Stomach (tissue), 4 donors: ENCODE measurements around the gene CACNA2D4.

Experiments used
- EP300 ChIP-seq: sonication (generic); formaldehyde crosslinking; IDR thresholded peaks from one replicate; pipeline ENCODE4 v1.6.1; 2017; ENCODE audit warnings: antibody characterized with exemption
- POLR2AphosphoS5 ChIP-seq, 3 donors: sonication (generic); formaldehyde crosslinking; IDR thresholded peaks; one replicate each; pipeline ENCODE4 v1.6.1; 2016; ENCODE audit warnings: antibody characterized with exemption in 3 of 3
- TF ChIP-seq, protein P1 (sequence below), 7 experiments: fragments of 450-650 bp in 4 of 7; fragments of 200-600 bp in 3 of 7; sonication (generic) in 3 of 7; IDR thresholded peaks; one replicate each; pipeline ENCODE4 v1.5.1; 2016 to 2019; ENCODE audit warnings: antibody characterized with exemption in 7 of 7, control low read depth in 2 of 7, mild to moderate bottlenecking in 1 of 7

DNA sequence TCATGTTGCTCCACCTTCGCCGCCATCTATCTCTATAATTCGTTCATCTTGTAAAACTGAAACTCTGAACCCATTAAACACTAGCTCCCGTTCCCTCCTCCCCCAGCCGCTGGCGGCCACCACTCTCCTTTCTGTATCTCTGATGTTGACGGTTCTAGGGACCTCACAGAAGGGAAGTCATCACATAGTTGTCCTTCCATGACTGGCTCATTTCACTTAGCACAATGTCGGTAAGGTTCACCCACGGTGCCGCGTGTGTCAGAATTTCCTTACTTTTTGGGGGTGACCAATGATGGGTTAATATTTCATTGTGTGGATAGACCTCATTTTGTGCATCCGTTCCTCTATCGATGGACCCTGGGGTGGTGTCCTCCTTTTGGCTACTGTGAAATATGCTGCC is 2.0 kb upstream of the CACNA2D4 start:
- TF ChIP-seq, protein P1, sequence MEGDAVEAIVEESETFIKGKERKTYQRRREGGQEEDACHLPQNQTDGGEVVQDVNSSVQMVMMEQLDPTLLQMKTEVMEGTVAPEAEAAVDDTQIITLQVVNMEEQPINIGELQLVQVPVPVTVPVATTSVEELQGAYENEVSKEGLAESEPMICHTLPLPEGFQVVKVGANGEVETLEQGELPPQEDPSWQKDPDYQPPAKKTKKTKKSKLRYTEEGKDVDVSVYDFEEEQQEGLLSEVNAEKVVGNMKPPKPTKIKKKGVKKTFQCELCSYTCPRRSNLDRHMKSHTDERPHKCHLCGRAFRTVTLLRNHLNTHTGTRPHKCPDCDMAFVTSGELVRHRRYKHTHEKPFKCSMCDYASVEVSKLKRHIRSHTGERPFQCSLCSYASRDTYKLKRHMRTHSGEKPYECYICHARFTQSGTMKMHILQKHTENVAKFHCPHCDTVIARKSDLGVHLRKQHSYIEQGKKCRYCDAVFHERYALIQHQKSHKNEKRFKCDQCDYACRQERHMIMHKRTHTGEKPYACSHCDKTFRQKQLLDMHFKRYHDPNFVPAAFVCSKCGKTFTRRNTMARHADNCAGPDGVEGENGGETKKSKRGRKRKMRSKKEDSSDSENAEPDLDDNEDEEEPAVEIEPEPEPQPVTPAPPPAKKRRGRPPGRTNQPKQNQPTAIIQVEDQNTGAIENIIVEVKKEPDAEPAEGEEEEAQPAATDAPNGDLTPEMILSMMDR (IDR thresholded peaks at IDR 0.05) = no peak
- TF ChIP-seq POLR2AphosphoS5 (IDR thresholded peaks at IDR 0.05) = no peak
- no peak for TF ChIP-seq EP300
